ENCODE results near the gene MTG2. TPM values are rescaled to one million over a fixed set of nuclear protein-coding genes. Genes with fewer than 3 reads are reported as not detected.
A peak's percentile ranks its signal among the peaks of the same experiment; 100 is the strongest.

Gene MTG2
- total RNA-seq, 1 experiment from 2014 or later: 27.9 TPM

- CTCF ChIA-PET: interaction anchor here (0.6 kb wide), 1 partner anchor 122 kb away, joined by 3 read pairs; no protein-coding TSS in a partner anchor
Observed at GRCh38 chr20:62246872-62247652, 64.2 kb downstream of the MTG2 start.

GRCh38 chr20:62248890-62249560, 66.2 kb downstream of the MTG2 start:
- Mint-ChIP-seq H3K4me1 (peaks cover 16% of the 10 kb centered on the region), H3K9me3 (no peaks in the 10 kb centered on the region), H3K27me3 (ENCODE audit: low read depth) (no peaks in the 10 kb centered on the region), H3K36me3 (no peaks in the 10 kb centered on the region; the same call in 1 of the 2 replicates), H3K4me3 (no peak overlapping the region), H3K27ac (peak overlapping the region; percentile 36; the same call in 1 of the 2 replicates)
- no peak for TF ChIP-seq PRRX2 (CRISPR knock-in tag; IDR thresholded peaks at IDR 0.05)
- no peak for TF ChIP-seq IRF2 (CRISPR knock-in tag; IDR thresholded peaks at IDR 0.05; ENCODE audit: borderline replicate concordance, low read depth)
- no peak for TF ChIP-seq NFATC4 (CRISPR knock-in tag; IDR thresholded peaks at IDR 0.05)
- TF ChIP-seq ZNF671 (CRISPR knock-in tag; IDR thresholded peaks at IDR 0.05): no peak
- no peak for TF ChIP-seq NR3C1 (CRISPR knock-in tag; conservative IDR thresholded peaks at IDR 0.05; ENCODE audit: low read depth)
- TF ChIP-seq ATF3 (CRISPR knock-in tag; conservative IDR thresholded peaks at IDR 0.05): no peak
- TF ChIP-seq ZNF121 (CRISPR knock-in tag; IDR thresholded peaks at IDR 0.05): no peak
- no peak for TF ChIP-seq HMGXB4 (CRISPR knock-in tag; IDR thresholded peaks at IDR 0.05)
- TF ChIP-seq, protein P1, sequence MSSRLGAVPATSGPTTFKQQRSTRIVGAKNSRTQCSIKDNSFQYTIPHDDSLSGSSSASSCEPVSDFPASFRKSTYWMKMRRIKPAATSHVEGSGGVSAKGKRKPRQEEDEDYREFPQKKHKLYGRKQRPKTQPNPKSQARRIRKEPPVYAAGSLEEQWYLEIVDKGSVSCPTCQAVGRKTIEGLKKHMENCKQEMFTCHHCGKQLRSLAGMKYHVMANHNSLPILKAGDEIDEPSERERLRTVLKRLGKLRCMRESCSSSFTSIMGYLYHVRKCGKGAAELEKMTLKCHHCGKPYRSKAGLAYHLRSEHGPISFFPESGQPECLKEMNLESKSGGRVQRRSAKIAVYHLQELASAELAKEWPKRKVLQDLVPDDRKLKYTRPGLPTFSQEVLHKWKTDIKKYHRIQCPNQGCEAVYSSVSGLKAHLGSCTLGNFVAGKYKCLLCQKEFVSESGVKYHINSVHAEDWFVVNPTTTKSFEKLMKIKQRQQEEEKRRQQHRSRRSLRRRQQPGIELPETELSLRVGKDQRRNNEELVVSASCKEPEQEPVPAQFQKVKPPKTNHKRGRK (CRISPR knock-in tag; IDR thresholded peaks at IDR 0.05; ENCODE audit: borderline replicate concordance): no peak
- CTCF ChIA-PET: no interaction called here
- POLR2A ChIA-PET: no interaction called here
- DNase-seq (ENCODE audit: low spot score): no peak
- ATAC-seq: no peak

More at GRCh38 chr20:62246872-62247652, 64.2 kb downstream of the MTG2 start:
- H3K4me3 Mint-ChIP-seq: no peak overlapping the region
- H3K4me1 Mint-ChIP-seq: peaks cover 14% of the 10 kb centered on the region
- H3K27ac Mint-ChIP-seq: peak overlapping the region; percentile 74; the same call in 1 of the 2 replicates
- H3K27me3 Mint-ChIP-seq (ENCODE audit: low read depth): no peaks in the 10 kb centered on the region
- no peak for TF ChIP-seq PREB (CRISPR knock-in tag; IDR thresholded peaks at IDR 0.05; ENCODE audit: borderline replicate concordance)
- no peak for TF ChIP-seq TCF7 (CRISPR knock-in tag; IDR thresholded peaks at IDR 0.05; ENCODE audit: low read depth)
- TF ChIP-seq CREB1 (CRISPR knock-in tag; IDR thresholded peaks at IDR 0.05): no peak
- no peak for TF ChIP-seq NFE2L1 (CRISPR knock-in tag; IDR thresholded peaks at IDR 0.05)
- no peak for TF ChIP-seq NR3C1 (CRISPR knock-in tag; conservative IDR thresholded peaks at IDR 0.05; ENCODE audit: low read depth)
- TF ChIP-seq SOX15 (CRISPR knock-in tag; IDR thresholded peaks at IDR 0.05): no peak
- no peak for TF ChIP-seq AFF4 (CRISPR knock-in tag; IDR thresholded peaks at IDR 0.05; ENCODE audit: borderline replicate concordance)
- no peak for TF ChIP-seq ZNF138 (CRISPR knock-in tag; conservative IDR thresholded peaks at IDR 0.05)
- TF ChIP-seq, protein P2, sequence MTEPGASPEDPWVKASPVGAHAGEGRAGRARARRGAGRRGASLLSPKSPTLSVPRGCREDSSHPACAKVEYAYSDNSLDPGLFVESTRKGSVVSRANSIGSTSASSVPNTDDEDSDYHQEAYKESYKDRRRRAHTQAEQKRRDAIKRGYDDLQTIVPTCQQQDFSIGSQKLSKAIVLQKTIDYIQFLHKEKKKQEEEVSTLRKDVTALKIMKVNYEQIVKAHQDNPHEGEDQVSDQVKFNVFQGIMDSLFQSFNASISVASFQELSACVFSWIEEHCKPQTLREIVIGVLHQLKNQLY (CRISPR knock-in tag; IDR thresholded peaks at IDR 0.05): no peak
- ATAC-seq (peak; percentile 41; the same call in 1 of the 2 replicates), DNase-seq (ENCODE audit: low spot score) (no peak)
- no peaks in the 10 kb centered on the region for H3K9me3 Mint-ChIP-seq
- POLR2A ChIA-PET: no interaction called here
- no peaks in the 10 kb centered on the region for H3K36me3 Mint-ChIP-seq

Measured in WTC11 (cell line).